OCI-LY7 (cell line): ENCODE measurements around the gene RBP7. TPM values are rescaled to one million over a fixed set of nuclear protein-coding genes. Genes with fewer than 3 reads are reported as not detected.
"Not testable (repeated sequence)": the region's sequence is repeated elsewhere in the genome, so short reads cannot be mapped to it uniquely, and the experiment has no call there.

Experiments used
- BruUV-seq: library from RNA; stranded (reverse); fragments of 400-500 nt; replicated peaks from 2 replicates; lab custom pipeline; 2021; lab: Mats Ljungman, UMichigan
- CTCF ChIA-PET: fragments of 300-600 bp; sonication (Branson Sonifier 250); formaldehyde crosslinking; loops from one replicate; lab custom pipeline; 2022; ENCODE audit warnings: antibody characterized with exemption; ENCODE audit not compliant: unreplicated experiment; lab: Charles Lee
- POLR2A ChIA-PET: fragments of 300-600 bp; sonication (Branson Sonifier 250); formaldehyde crosslinking; loops from one replicate; lab custom pipeline; 2022; ENCODE audit warnings: antibody characterized with exemption; lab: Charles Lee
- DNase-seq: peaks from one replicate; pipeline ENCODE4 v3.0.0-alpha.2; 2015; ENCODE audit warnings: low spot score
- H2AFZ ChIP-seq: fragments of 200-600 bp; sonication (generic), shearing (Covaris generic); 2 replicates; pipeline ENCODE4 v1.6.1; 2014; ENCODE audit warnings: mild to moderate bottlenecking, antibody characterized with exemption, low read length, moderate library complexity
- H3K27ac ChIP-seq: fragments of 200-600 bp; sonication (generic); 2 replicates; pipeline ENCODE4 v1.5.1; 2014; ENCODE audit warnings: mixed run types, low read depth, mild to moderate bottlenecking, moderate library complexity, low read length, inconsistent platforms; ENCODE audit not compliant: poor library complexity, severe bottlenecking
- H3K36me3 ChIP-seq: fragments of 200-600 bp; sonication (generic); 2 replicates; pipeline ENCODE4 v1.6.1; 2014; ENCODE audit warnings: mild to moderate bottlenecking, antibody characterized with exemption, low read length, moderate library complexity, mixed read lengths; ENCODE audit not compliant: insufficient read depth
- H3K4me1 ChIP-seq: fragments of 200-600 bp; sonication (generic); 2 replicates; pipeline ENCODE4 v1.5.1; 2014; ENCODE audit warnings: mild to moderate bottlenecking, low read length; ENCODE audit not compliant: insufficient read depth, poor library complexity, severe bottlenecking
- H3K4me2 ChIP-seq: fragments of 200-600 bp; sonication (generic); 2 replicates; pipeline ENCODE4 v1.6.1; 2014; ENCODE audit warnings: mild to moderate bottlenecking, low read length
- H3K4me3 ChIP-seq: fragments of 200-600 bp; sonication (generic); 2 replicates; pipeline ENCODE4 v1.5.1; 2014; ENCODE audit warnings: mild to moderate bottlenecking, low read depth, low read length; ENCODE audit not compliant: poor library complexity, severe bottlenecking
- H3K79me2 ChIP-seq: fragments of 200-600 bp; sonication (generic); 2 replicates; pipeline ENCODE4 v1.6.1; 2016; ENCODE audit warnings: low read depth, mild to moderate bottlenecking, low read length, moderate library complexity, mixed read lengths; ENCODE audit not compliant: insufficient read depth
- H3K9me2 ChIP-seq: fragments of 200-600 bp; sonication (generic); 2 replicates; pipeline ENCODE4 v1.6.1; 2016; ENCODE audit warnings: mild to moderate bottlenecking, low read length, mixed read lengths; ENCODE audit not compliant: insufficient read depth
- H3K9me3 ChIP-seq: fragments of 200-600 bp; sonication (generic); 2 replicates; pipeline ENCODE4 v1.6.1; 2014; ENCODE audit warnings: mild to moderate bottlenecking, mixed run types, low read length, mixed read lengths
- H4K20me1 ChIP-seq: fragments of 200-600 bp; sonication (generic); 2 replicates; pipeline ENCODE4 v1.6.1; 2014; ENCODE audit warnings: mild to moderate bottlenecking, antibody characterized with exemption, low read length, moderate library complexity, mixed read lengths; ENCODE audit not compliant: insufficient read depth
- CTCF ChIP-seq: fragments of 200-600 bp; sonication (generic); conservative IDR thresholded peaks from 2 replicates; pipeline ENCODE4 v1.5.1; 2014; ENCODE audit warnings: mild to moderate bottlenecking, antibody characterized with exemption, low read length, moderate library complexity, mixed read lengths
- EZH2phosphoT487 ChIP-seq: fragments of 200-600 bp; sonication (generic); IDR thresholded peaks from 2 replicates; pipeline ENCODE4 v1.6.1; 2018; ENCODE audit warnings: low read depth, borderline replicate concordance, mild to moderate bottlenecking, mixed run types, antibody characterized with exemption, low read length, moderate library complexity, mixed read lengths
- intact Hi-C: fragments of 100-400 bp; cut with micrococcal nuclease; formaldehyde crosslinking; loops from one replicate; pipeline ENCODE4 v1.10.0; 2022; ENCODE audit not compliant: unreplicated experiment
- total RNA-seq, 2 experiments: library from RNA; depleted of rRNA in 1 of 2; stranded (reverse); fragments of >200 nt in 1 of 2; shearing (Covaris generic) in 1 of 2; gene quantifications; 2 replicates each; pipeline ENCODE4 v1.2.3, GENCODE V29; 2014 to 2022

RBP7 gene
- total RNA-seq, 2 experiments from 2014 or later, result not detected

- Histone ChIP-seq H2AFZ (no peak overlapping the region), H3K4me2 (no peak overlapping the region), H3K4me1 (no peaks in the 10 kb centered on the region), H3K27ac (no peak overlapping the region), H4K20me1 (no peaks in the 10 kb centered on the region), H3K79me2 (no peaks in the 10 kb centered on the region), H3K36me3 (no peaks in the 10 kb centered on the region), H3K9me2 (no peaks in the 10 kb centered on the region), H3K4me3 (no peak overlapping the region), H3K9me3 (no peaks in the 10 kb centered on the region)
- BruUV-seq, result no TSS peak
- intact Hi-C loops, result no loop called here
- DNase-seq, result no peak
- ChIA-PET POLR2A (no interaction called here), CTCF (no interaction called here)
- TF ChIP-seq CTCF, result no peak
- TF ChIP-seq EZH2phosphoT487, result no peak
Measured at GRCh38 chr1:9992910-9993309, 4.1 kb upstream of the RBP7 start.

GRCh38 chr1:9993561-9994075, 3.4 kb upstream of the RBP7 start:
- no peaks in the 10 kb centered on the region for H3K4me1 ChIP-seq
- H3K79me2 ChIP-seq, result no peaks in the 10 kb centered on the region
- TF ChIP-seq EZH2phosphoT487, result no peak
- TF ChIP-seq CTCF, result no peak
- no peak overlapping the region for H3K4me2 ChIP-seq
- no TSS peak for BruUV-seq
- no peaks in the 10 kb centered on the region for H3K9me2 ChIP-seq
- DNase-seq, result no peak
- ChIA-PET CTCF (no interaction called here), POLR2A (interaction anchor here (0.7 to 2.0 kb wide), 3 partner anchors 33 to 1671 kb away, joined by 3 to 7 read pairs (median 6); no protein-coding TSS in a partner anchor)
- H4K20me1 ChIP-seq, result no peaks in the 10 kb centered on the region
- H2AFZ ChIP-seq, result no peak overlapping the region
- no peaks in the 10 kb centered on the region for H3K36me3 ChIP-seq
- intact Hi-C loops, result no loop called here
- no peak overlapping the region for H3K27ac ChIP-seq
- no peaks in the 10 kb centered on the region for H3K9me3 ChIP-seq
- H3K4me3 ChIP-seq, result no peak overlapping the region

- no peaks in the 10 kb centered on the region for H4K20me1 ChIP-seq
- H2AFZ ChIP-seq, result no peak overlapping the region
- no peak overlapping the region for H3K4me2 ChIP-seq
- H3K79me2 ChIP-seq, result no peaks in the 10 kb centered on the region
- no TSS peak for BruUV-seq
- no peak overlapping the region for H3K4me3 ChIP-seq
- TF ChIP-seq EZH2phosphoT487 (no peak), CTCF (no peak)
- no peaks in the 10 kb centered on the region for H3K36me3 ChIP-seq
- H3K9me3 ChIP-seq, result no peaks in the 10 kb centered on the region
- ChIA-PET POLR2A (no interaction called here), CTCF (no interaction called here)
- no peaks in the 10 kb centered on the region for H3K9me2 ChIP-seq
- intact Hi-C loops, result no loop called here
- no peak for DNase-seq
- H3K4me1 ChIP-seq, result no peaks in the 10 kb centered on the region
- H3K27ac ChIP-seq, result no peak overlapping the region
Measured at GRCh38 chr1:10001016-10001665, 4.1 kb downstream of the RBP7 start.

GRCh38 chr1:10005248-10005647, 8.2 kb downstream of the RBP7 start:
- BruUV-seq, H3K9me3 ChIP-seq, H2AFZ ChIP-seq, DNase-seq, H3K79me2 ChIP-seq, H3K9me2 ChIP-seq, H3K36me3 ChIP-seq, H4K20me1 ChIP-seq, H3K27ac ChIP-seq, H3K4me1 ChIP-seq, CTCF ChIA-PET, H3K4me3 ChIP-seq, intact Hi-C loops, H3K4me2 ChIP-seq, POLR2A ChIA-PET: not testable (repeated sequence)
